B cell (primary cell): ENCODE data around the gene AP2B1. TPM values are rescaled to one million over a fixed set of nuclear protein-coding genes. Genes with fewer than 3 reads are reported as not detected.

Experiments
- ATAC-seq: fragments of 200-7000 bp; cut with Tn5 transposase; one replicate; pipeline ENCODE4 v1.10.0; 2021; ENCODE audit warnings: low read depth, mild to moderate bottlenecking, moderate number of reproducible peaks, moderate library complexity
- CTCF ChIA-PET: fragments of 350-600 bp; sonication (Branson Sonifier 250); formaldehyde crosslinking; loops from one replicate; lab custom pipeline; 2021; ENCODE audit warnings: antibody characterized with exemption, inconsistent platforms; lab: Charles Lee
- POLR2A ChIA-PET: fragments of 350-600 bp; sonication (Branson Sonifier 250); formaldehyde crosslinking; loops from one replicate; lab custom pipeline; 2021; ENCODE audit warnings: antibody characterized with exemption; lab: Charles Lee
- DNase-seq: peaks from one replicate; pipeline ENCODE4 v3.0.0; 2013
- H2AFZ ChIP-seq: 2 replicates; pipeline ENCODE4 v1.6.1; 2012; ENCODE audit warnings: mild to moderate bottlenecking, low read depth, low read length; ENCODE audit not compliant: insufficient read depth, poor library complexity, severe bottlenecking
- H3K27ac ChIP-seq, 2 donors: 1 replicate in 1 of 2; 2 replicates in 1 of 2; pipeline ENCODE4 v1.5.1; 2012 to 2013; ENCODE audit warnings: low read length in 2 of 2, mild to moderate bottlenecking in 2 of 2, moderate library complexity in 1 of 2
- H3K27me3 ChIP-seq, 4 experiments: fragments of 200-600 bp in 1 of 4; sonication (generic) in 1 of 4; replicated peaks in 1 of 4; 1 replicate in 2 of 4; 2 replicates in 2 of 4; pipeline versions ENCODE4 v1.6.1 to v1.7.0; 2013 to 2016; ENCODE audit warnings: low read length in 3 of 4, mild to moderate bottlenecking in 2 of 4, mixed read lengths in 1 of 4, moderate library complexity in 1 of 4; ENCODE audit not compliant: insufficient read depth in 4 of 4, control insufficient read depth in 3 of 4; ENCODE audit errors: control extremely low read depth in 1 of 4
- H3K36me3 ChIP-seq, 2 experiments: replicated peaks in 1 of 2; 1 replicate in 1 of 2; 2 replicates in 1 of 2; pipeline versions ENCODE4 v1.6.1 to v1.7.1; 2013; ENCODE audit warnings: low read length in 1 of 2; ENCODE audit not compliant: insufficient read depth in 2 of 2, control insufficient read depth in 1 of 2; ENCODE audit errors: control extremely low read depth in 1 of 2, extremely low read depth in 1 of 2
- H3K4me1 ChIP-seq, 2 donors: fragments of 200-600 bp in 1 of 2; sonication (generic) in 1 of 2; 1 replicate in 1 of 2; 2 replicates in 1 of 2; pipeline versions ENCODE4 v1.5.1 to v1.6.1; 2013 to 2017; ENCODE audit warnings: low read length in 2 of 2; ENCODE audit not compliant: control insufficient read depth in 2 of 2, insufficient read depth in 2 of 2
- H3K4me2 ChIP-seq: replicated peaks from 2 replicates; pipeline ENCODE3; 2012; ENCODE audit warnings: mild to moderate bottlenecking, low read depth, low read length; ENCODE audit not compliant: poor library complexity, severe bottlenecking
- H3K4me3 ChIP-seq, 5 experiments: fragments of 200-600 bp in 1 of 5; sonication (generic) in 1 of 5; 1 replicate in 3 of 5; 2 replicates in 2 of 5; pipeline versions ENCODE4 v1.5.1 to v1.7.0; 2011 to 2016; ENCODE audit warnings: low read length in 4 of 5, mild to moderate bottlenecking in 4 of 5, low read depth in 2 of 5, control low read depth in 1 of 5, moderate library complexity in 1 of 5; ENCODE audit not compliant: insufficient read depth in 1 of 5; ENCODE audit errors: control extremely low read depth in 1 of 5, extremely low read depth in 1 of 5
- H3K79me2 ChIP-seq: fragments of 200-600 bp; sonication (generic); one replicate; pipeline ENCODE4 v1.6.0; 2016; ENCODE audit warnings: low read length; ENCODE audit not compliant: control insufficient read depth, insufficient read depth
- H3K9ac ChIP-seq: fragments of 200-600 bp; sonication (generic); 2 replicates; pipeline ENCODE4 v1.6.1; 2017; ENCODE audit warnings: mild to moderate bottlenecking, low read length, moderate library complexity
- H3K9me3 ChIP-seq, 3 donors: one replicate each; pipeline versions ENCODE4 v1.6.1 to v1.7.1; 2013; ENCODE audit warnings: low read length in 2 of 3; ENCODE audit not compliant: control insufficient read depth in 2 of 3, insufficient read depth in 1 of 3; ENCODE audit errors: control extremely low read depth in 1 of 3
- H4K20me1 ChIP-seq: 2 replicates; pipeline ENCODE4 v1.6.0; 2012; ENCODE audit warnings: mild to moderate bottlenecking, low read length; ENCODE audit not compliant: insufficient read depth, control insufficient read depth, poor library complexity, severe bottlenecking
- H3K27ac Mint-ChIP-seq: one replicate; pipeline ENCODE4 v1.8.0; 2021; ENCODE audit warnings: mixed read lengths
- H3K27me3 Mint-ChIP-seq: one replicate; pipeline ENCODE4 v1.8.0; 2021; ENCODE audit warnings: mixed read lengths
- H3K4me1 Mint-ChIP-seq: one replicate; pipeline ENCODE4 v1.8.0; 2021; ENCODE audit warnings: mixed read lengths
- H3K4me3 Mint-ChIP-seq: one replicate; pipeline ENCODE4 v1.8.0; 2021; ENCODE audit warnings: mixed read lengths
- H3K9me3 Mint-ChIP-seq: one replicate; pipeline ENCODE4 v1.8.0; 2022; ENCODE audit warnings: mixed read lengths; ENCODE audit not compliant: insufficient read depth
- EZH2 ChIP-seq: IDR thresholded peaks from 2 replicates; pipeline ENCODE4 v1.6.1; 2012; ENCODE audit warnings: borderline replicate concordance, low read depth, mild to moderate bottlenecking, moderate library complexity, low read length; ENCODE audit not compliant: insufficient read depth, poor library complexity, severe bottlenecking
- WGBS: methylation state at CpG from one replicate; pipeline ENCODE4 v1.1.5; 2013; ENCODE audit warnings: missing lambda C conversion rate; ENCODE audit not compliant: insufficient coverage; 5-methylcytosine and 5-hydroxymethylcytosine counted together
- intact Hi-C: fragments of 100-400 bp; cut with micrococcal nuclease; formaldehyde crosslinking; loops from one replicate; pipeline ENCODE4 v1.10.0; 2022
- polyA plus RNA-seq: library from polyadenylated mRNA; depleted of rRNA; stranded (reverse); fragments of >200 nt; gene quantifications from 2 replicates; pipeline ENCODE4 v1.2.3, GENCODE V29; 2012
- total RNA-seq, 2 donors: library from RNA; stranded (reverse); fragments of 120-200 nt in 1 of 2; gene quantifications; 1 replicate in 1 of 2; 2 replicates in 1 of 2; pipeline versions ENCODE4 v1.2.3 to v1.2.4, GENCODE V29; 2013 to 2022
- TF ChIP-seq, protein P1 (sequence below): fragments of 200-600 bp; IDR thresholded peaks from one replicate; pipeline ENCODE4 v1.8.0; 2022; ENCODE audit warnings: antibody characterized with exemption, mild to moderate bottlenecking

Gene AP2B1
- total and polyA plus RNA-seq, 2 donors (not counting 1 experiment from before 2014, with no cell fraction given), result 33.1 to 123 TPM

DNA sequence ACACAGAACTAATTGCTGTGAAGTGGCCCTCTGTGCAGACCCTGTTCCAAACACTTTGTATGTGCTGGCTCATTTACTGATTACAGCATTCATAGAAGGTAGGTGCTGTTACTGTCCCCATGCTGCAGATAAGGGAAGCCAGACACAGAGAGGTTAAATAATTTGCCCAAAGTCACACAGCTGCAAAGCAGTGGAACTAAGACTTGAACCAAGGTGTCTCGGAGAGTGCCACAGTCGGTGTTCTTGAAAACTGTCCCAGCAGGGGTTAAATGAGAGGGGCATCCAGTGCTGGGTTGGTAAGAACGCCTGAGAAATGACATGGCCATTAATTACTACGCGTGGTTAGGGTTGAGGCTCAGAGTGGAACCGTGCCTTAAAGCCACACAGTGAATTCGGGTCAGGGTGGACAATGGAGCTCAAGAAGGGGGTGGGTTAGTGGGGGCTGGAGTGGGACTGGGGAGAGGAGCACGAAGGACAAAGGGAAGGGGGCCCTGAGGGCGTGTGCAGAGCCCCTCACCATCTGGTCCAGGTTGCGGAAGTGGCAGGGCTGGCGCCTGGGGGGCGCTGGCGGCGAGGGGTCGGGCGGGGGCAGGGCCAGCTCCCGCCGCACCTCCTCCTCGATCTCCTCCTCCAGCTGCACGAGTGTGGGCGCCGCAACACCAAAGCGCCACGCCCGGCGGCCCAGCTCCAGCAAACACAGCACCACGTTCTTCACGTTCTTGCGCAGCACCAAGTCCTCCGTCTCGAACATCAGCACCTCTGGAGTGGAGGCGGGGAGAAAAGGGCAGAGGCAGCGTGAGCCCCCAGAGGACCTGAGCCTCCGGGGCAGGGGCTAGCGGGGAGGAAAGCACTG is 162.7 kb downstream of the AP2B1 start:
- Mint-ChIP-seq H3K27me3 (peaks cover 50% of the 10 kb centered on the region), H3K4me3 (no peak overlapping the region), H3K4me1 (peaks cover 6% of the 10 kb centered on the region), H3K27ac (no peak overlapping the region), H3K9me3 (no peaks in the 10 kb centered on the region)
- H4K20me1 ChIP-seq, result no peaks in the 10 kb centered on the region
- H3K4me1 ChIP-seq, result peaks cover 3 to 10% of the 10 kb centered on the region in 2 donors
- intact Hi-C loops, result loop anchor here (5.0 kb wide), 1 partner anchor 1327 kb away; no protein-coding TSS in a partner anchor
- H2AFZ ChIP-seq, result no peak overlapping the region
- no peak overlapping the region for H3K9ac ChIP-seq
- 17% methylated on average over 33 of the region's 35 CpGs for WGBS
- peaks cover 0 to 52% (median 23%) of the 10 kb centered on the region in 4 experiments for H3K27me3 ChIP-seq
- POLR2A ChIA-PET, result no interaction called here
- peaks cover 0 to 6% (median 0%) of the 10 kb centered on the region in 3 donors for H3K9me3 ChIP-seq
- CTCF ChIA-PET, result interaction anchor here (1.0 to 3.1 kb wide), 3 partner anchors 12 to 137 kb away, joined by 3 to 12 read pairs (median 11); no protein-coding TSS in a partner anchor
- ATAC-seq (no peak), DNase-seq (no peak)
- H3K4me2 ChIP-seq, result peak overlapping the region; percentile 17
- H3K27ac ChIP-seq, result no peak overlapping the region
- H3K79me2 ChIP-seq, result no peaks in the 10 kb centered on the region
- TF ChIP-seq, protein P1, sequence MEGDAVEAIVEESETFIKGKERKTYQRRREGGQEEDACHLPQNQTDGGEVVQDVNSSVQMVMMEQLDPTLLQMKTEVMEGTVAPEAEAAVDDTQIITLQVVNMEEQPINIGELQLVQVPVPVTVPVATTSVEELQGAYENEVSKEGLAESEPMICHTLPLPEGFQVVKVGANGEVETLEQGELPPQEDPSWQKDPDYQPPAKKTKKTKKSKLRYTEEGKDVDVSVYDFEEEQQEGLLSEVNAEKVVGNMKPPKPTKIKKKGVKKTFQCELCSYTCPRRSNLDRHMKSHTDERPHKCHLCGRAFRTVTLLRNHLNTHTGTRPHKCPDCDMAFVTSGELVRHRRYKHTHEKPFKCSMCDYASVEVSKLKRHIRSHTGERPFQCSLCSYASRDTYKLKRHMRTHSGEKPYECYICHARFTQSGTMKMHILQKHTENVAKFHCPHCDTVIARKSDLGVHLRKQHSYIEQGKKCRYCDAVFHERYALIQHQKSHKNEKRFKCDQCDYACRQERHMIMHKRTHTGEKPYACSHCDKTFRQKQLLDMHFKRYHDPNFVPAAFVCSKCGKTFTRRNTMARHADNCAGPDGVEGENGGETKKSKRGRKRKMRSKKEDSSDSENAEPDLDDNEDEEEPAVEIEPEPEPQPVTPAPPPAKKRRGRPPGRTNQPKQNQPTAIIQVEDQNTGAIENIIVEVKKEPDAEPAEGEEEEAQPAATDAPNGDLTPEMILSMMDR, result no peak
- TF ChIP-seq EZH2, result no peak
- no peaks in the 10 kb centered on the region for H3K36me3 ChIP-seq
- no peak overlapping the region for H3K4me3 ChIP-seq
